GM19397 (cell line): Measurements from ENCODE around the gene FBXW5.

Experiments used
- ATAC-seq: cut with Tn5 transposase; IDR thresholded peaks from one replicate; pipeline ENCODE4 v1.9.1; 2021; ENCODE audit warnings: mild to moderate bottlenecking, moderate library complexity; ENCODE audit not compliant: unreplicated experiment

FBXW5 gene

DNA sequence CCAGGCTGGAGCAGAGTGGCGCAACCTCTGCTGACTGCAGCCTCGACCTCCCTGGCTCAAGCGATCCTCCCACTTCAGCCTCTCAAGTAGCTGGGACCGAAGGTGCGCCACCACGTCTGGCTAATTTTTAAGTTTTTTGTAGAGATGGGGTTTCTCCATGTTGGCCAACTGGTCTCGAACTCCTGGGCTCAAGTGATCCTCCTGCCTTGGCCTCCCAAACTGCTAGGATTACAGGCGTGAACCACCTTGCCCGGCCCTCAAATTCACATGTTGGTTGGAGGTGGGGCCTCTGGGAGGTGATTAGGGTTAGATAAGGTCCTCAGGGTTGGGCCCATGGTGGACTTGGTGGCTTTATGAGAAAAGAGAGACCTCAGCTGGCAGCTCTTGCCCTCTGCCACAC is 17.6 kb upstream of the FBXW5 start:
- no peak for ATAC-seq

DNA sequence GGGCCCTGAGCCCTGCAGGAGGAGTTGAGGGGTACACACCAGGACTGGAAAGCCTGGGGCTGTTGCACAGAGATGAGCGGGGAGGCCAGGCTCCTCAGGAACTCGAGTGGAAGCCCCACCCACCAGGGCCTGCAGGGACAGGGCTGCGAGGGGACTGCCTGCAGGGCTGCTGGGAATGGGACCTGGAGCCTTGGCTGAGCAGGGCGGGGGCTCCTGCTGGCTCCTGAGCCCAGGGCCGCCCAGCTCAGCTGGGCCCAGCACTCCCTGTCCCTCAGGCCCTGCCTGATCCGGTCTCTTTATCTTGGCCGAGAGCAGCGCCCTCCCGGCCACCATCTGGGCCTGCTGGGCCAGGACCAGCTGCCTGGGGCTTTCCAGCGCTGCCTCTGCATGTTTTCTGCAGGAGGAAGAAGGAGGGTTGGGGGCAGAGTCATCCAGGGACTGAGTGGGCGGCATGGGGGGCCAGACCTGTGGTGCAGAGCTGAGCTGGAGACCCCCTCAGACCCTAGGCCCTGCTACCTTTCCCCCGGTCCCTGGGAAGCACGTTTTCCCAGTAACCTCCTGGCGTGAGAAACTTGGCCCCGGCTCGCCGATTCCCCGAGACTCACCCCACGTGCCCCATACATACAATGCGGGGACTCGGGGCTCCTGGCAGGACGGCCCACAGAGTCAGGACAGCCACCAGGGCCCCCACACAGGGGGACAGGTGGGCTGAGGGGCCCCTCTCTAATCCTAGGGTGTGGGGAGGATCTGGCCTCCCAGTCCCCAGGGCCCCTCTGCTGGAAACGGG is 16.9 kb upstream of the FBXW5 start:
- ATAC-seq = no peak

DNA sequence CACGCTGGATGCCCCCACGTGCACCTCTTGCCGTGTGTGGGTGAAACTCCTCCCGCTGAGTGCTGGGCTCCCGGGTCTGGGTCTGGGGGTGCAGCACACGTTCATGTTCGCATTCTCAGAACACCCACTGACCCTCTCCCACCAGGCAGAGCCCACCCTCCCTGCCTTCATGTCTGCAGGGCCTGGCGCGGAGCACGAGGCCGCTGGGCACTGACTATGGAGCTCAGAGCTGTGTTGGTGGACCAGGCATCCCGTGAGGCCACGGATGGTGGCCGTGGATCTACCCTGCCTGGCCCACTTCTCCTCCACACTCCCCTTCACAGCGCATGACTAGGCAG is 16.4 kb upstream of the FBXW5 start:
- no peak for ATAC-seq

DNA sequence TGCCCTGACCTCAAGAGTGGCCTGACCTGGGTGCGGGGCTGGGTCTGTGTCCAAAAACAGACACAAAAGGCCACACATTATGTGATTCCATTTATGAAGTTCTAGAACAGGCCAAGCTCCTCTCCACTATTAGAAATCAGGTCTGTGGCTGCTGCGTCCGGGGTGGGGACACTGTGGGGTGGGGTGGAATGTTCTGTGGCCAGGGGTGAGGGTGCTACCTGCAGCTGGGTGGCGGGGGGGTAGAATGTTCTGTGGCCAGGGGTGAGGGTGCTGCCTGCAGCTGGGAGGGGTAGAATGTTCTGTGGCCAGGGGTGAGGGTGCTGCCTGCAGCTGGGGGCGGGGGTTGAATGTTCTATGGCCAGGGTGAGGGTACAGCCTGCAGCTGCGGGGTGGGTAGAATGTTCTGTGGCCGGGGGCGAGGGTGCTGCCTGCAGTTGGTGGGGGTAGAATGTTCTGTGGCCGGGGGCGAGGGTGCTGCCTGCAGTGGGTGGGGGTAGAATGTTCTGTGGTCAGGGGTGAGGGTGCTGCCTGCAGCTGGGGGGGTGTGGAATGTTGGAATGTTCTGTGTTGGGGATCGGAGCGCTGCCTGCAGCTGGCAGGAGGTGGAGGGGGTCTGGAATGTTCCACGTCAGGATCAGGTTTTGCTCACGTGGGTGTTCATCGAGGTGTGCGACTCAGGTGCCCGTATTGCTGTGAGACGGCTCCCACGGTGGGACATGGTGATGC is 15.8 kb upstream of the FBXW5 start:
- no peak for ATAC-seq

DNA sequence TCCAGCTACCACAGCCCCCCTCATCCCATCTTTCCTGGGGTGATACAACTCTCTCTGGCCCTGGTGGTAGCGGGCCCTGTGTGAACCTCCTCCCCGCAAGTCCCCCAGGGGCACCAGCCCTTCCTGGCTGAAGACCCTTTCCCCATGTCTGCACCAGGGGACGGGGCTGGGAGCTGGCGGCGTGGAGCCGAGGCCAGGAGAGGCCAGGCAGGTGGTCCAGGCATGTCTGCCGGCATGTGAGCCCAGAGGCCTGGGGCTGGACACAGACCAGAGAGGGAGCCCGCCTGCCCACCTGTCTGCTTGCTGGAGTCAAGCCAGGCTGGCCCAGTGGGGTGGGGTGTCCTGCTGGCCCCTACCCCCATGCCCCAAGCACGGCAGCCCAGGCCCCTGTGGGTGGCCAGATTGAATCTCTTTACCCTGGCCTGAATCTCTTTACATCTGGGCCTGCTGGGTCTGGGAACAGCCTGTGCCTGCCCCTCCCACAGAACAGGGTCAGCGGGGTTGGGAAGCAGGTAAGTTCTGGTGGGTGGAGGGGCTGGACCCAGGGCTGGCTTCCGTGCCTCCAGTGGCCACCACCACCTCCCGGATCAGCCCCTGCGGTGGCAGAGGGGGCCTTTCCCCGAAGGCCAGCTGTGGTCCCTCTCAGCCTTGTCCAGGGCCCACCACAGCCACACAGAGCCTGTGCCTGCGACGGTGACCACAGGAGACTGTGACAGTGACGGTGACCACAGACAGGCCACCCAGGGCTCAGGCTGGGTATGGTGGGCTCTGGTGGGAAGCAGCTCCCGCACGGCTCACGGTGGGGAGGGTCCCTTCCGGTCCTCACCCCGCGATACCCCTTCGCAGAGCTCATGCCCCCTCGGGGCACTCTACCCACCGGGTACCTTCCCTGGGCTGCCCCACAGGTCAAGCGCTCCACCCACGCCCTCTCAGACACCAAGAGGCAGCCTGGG is 14.6 kb upstream of the FBXW5 start:
- no peak for ATAC-seq

DNA sequence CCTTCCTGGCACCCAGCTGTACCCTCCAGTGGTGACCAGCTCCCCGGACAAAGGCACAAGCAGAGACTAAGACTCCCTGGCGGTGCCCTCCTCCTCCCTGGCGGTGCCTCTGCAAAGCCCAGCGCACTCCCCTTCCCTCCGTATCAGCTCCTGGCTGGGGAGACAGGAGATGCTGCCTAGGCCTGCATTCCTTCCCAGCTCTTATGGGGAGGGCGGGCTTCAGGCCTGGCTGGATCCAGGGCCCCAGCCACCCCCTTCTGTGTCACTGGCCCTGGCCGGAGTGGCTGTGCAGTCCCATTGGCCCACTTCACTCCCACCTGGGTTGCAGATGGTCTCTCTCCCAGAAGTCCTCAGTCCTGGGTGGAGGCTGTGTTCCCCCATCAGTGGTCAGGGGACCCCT is 13.9 kb upstream of the FBXW5 start:
- no peak for ATAC-seq

DNA sequence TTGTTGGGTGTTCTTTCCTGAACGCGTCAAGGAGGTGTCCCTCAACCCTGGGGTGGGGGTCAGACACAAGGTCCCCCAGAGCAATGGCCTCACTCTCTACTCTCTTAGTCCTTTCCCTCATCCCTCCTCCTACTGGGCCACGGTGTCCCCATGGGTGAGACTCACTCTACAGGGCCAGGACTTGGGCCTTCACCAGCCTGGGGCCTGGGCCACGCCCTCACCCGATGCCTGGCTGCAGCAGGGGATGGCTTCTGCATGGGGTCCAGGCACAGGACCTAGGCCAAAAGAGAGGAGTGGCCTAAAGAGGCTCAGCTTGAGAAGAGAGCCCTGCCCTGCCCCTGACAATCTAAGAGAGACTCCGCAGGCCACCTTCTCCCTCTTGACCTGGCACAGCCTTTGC is 13.4 kb upstream of the FBXW5 start:
- no peak for ATAC-seq

DNA sequence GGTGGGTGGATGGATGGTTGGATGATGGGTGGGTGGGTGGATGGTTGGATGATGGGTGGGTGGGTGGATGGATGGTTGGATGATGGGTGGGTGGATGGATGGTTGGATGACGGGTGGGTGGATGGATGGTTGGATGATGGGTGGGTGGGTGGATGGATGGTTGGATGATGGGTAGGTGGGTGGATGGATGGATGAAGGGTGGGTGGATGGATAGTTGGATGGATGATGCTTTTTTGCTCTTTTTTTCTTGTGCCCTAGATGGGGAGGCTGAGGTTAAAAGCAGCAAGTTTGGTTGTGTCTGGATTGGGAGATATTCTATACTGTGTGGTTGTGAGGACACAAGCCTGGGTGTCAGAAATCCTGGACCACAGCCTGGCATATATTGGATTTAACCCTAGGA is 12.9 kb upstream of the FBXW5 start:
- no peak for ATAC-seq

DNA sequence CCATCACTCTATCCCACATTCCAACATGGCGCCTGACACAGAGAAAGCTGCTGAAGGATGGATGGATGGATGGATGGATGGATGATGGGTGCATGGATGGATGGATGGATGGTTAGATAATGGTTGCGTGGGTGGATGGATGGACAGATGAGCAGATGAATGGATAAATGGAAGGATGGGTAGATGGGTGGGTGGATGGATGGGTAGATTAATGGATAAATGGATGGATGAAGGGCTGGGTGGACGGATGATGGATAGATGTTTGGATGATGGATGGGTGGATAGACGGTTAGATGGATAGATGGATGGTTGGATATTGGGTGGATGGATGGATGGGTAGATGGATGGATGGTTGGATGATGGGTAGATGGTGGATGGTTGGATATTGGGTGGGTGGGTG is 12.1 kb upstream of the FBXW5 start:
- ATAC-seq = no peak

DNA sequence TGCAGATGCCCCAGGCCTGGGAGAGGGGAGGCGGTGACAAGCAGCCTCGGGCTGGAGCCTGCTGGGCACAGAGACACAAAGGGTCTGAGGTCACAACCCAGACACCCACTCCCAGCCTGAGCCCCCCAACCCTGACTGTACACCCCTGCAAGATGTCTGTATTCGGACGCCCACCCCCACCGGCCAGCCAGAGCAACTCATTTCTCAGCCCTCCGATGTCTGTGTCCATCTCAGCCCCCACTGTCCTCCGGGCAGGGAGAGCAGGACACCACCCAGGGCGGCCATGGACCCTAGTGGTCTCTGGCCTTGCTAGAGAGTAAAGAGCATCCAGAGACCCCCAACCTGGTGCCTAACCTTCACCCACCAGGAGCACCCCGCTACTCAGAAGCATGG is 11.4 kb upstream of the FBXW5 start:
- no peak for ATAC-seq

DNA sequence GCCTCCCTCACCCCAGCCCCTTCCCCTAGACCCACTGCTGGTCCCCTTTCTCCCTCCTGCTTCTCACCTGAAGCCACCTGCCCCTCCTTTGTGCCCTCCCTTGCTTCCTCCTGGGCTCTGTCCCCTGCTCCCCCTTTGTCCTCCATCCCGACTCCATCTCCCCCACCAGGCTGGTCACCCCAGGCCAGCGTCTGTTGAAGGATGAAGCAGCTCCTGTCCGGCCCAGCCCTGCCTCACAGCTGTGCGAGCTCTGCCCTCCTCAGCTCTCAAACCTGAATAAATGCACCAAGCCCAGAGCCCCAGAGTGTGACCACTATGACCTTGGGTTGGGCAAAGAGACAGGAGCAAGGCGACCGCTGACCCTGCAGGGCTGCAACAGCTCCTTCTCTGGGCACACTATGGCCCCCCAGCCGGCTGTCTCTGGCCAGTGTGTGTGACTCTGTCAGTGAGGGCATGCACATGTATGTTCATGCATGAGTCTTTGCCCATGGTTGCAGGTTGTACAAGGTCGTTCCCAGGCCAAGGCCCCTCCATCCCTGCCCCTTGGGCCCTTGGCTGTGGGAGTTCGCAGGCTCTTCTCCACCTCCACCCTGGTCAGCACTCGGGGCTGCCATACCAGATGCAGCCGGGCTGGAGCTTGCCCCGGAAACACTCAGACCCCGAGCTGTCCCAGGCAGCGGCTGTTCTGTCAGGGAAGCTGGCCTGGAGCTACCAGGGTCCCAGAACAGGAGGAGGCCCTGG is 10.8 kb upstream of the FBXW5 start:
- ATAC-seq = no peak

DNA sequence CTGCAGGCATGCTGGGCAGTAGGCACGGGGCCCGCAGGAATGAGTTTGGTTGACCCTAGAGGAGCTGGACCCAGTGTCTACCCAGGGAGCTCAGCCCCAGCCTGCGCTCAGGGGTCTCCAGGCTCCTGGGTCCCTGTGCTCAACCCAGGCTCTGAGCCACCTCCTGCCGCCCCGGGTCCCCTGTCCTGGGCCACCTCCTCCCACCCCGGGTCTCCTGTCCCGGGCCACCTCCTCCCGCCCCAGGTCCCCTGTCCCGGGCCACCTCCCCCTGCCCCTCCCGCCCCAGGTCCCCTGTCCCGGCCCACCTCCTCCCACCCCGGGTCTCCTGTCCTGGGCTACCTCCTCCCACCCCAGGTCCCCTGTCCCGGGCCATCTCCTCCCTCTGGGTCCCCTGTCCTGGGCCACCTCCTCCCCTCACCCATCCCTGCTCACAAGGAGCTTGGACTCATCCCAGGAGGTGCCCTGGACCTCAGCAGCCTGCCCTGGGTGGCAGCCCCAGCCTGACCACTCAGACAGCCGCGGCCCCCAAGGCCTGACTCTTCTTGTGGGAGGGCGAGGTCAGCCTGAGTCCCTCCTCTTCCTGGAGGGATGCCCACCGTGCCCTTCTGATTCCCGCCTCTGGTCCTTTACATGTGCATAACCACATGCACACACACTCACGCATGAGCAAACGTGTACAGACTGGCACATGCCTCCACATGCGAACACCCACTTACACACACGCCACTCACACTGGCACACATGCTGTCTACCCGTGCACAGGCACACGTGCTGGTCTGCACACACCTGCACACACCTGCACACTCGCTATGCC is 9.9 kb upstream of the FBXW5 start:
- ATAC-seq = no peak

DNA sequence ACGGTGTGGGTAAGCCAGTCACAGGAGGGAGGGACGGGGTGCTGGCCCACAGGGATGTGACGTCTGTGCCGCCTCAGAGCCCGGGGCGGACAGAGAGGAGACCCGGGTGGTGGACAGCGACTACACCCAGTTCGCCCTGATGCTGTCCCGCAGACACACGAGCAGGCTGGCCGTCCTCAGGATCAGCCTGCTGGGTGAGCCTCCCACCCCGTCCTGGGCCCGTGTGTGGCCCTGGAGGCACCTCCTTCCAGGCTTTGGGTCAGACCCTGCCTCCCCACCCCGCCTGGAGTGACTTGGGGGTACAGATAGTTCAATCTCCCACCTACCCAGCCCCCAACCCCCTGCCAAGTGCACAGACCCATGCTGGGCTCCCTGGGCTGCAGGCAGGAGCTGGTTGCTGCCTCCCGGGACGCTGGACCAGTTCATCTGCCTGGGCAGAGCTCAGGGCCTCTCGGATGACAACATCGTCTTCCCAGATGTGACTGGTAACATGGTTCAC is 9.3 kb upstream of the FBXW5 start:
- ATAC-seq = no peak

DNA sequence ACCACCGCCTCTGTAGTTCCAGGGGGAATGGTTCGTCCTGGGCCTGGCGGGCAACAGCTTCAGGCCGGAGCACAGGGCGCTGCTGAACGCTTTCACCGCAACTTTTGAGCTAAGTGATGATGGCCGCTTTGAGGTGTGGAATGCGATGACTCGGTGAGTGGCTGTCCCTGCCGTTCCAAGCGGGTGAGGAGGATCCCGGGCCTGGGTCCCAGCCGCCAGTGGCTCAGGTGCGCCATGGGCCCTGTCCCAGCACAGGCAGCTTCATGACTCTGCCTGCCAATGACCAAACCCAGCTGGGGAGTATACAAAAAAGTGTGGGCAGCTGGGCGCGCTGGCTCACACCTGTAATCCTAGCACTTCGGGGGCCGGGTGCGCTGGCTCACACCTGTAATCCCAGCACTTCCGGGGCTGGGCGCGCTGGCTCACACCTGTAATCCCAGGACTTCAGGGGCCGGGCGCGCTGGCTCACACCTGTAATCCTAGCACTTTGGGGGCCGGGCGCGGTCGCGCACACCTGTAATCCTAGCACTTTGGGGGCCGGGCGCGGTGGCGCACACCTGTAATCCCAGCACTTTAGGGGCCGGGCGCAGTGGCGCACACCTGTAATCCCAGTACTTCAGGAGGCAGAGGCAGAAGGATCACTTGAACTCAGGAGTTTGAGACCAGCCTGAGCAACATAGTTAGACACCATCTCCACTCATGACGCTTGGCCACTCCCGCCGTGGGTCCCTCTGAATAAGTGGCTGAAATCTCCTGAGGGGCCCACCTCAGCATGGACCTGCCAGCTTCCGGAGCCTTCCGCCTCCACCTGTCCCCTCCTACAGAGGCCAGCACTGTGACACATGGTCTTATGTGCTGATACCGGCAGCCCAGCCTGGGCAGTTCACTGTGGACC is 8.6 kb upstream of the FBXW5 start:
- no peak for ATAC-seq

DNA sequence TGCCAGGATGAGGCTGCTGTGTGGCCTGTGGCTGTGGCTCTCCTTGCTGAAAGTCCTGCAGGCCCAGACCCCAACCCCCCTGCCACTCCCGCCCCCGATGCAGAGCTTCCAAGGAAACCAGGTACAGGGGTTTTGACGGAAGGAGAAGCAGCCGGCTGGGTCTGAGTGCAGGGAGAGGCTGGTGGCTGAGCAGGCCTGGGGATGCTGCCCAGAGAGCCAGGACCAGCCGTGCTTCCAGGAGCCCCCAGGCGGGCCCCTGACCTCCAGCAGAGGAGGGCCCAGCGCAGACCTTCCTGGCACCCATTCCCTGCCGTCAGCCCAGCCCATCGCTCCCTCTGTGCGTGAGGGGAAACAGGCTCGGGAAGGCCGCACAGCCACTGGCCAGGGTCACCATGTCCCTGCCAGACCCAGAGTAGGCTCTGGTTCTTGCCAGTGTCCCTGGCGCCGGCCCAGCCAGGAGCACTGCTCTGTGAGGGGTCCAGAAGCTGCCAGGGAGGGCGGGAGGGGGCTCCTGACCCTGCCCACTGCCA is 7.8 kb upstream of the FBXW5 start:
- no peak for ATAC-seq

DNA sequence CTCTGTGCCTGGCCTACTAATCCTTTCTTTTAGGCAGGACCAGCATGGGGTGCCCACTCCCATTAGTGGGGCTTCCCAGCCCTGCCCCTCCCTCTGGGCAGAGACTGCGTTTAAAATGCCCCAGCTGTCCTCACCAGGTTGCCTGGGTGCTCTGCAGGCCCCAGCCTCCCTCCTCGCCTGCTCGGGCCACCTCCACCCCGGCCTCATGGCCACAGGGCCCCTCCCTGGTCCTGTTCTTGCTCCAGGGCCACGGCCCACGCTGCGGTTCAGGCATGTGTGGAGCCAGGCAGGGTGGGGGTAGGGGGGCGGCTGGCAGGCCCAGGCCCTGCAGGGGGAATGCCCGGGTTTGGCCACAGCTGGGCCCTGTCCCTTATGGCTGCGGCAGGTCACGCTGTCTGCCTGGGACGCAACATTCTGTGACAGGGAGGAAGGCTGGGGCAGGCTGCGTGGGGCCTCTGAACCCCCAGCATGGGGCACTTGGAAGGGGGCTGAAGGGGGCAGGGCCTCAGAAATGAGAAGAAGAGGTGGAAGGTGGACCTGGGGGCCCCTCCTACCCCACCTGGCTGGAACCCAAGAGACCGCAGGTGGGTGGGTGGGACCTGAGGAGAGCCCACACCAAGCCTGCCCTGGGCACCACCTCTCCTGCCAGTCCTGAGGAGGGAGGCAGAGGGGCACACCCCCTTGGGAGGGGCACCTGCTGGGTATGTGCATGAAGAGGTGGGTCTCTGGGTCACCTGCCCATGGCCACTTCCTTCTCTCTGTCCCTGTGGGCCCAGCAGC is 7.2 kb upstream of the FBXW5 start, which contains the start of gene LCN12:
TSS of gene LCN12 (plus strand) at position 733 of the 780 bp plus-strand sequence. CDS start 55 bp downstream, outside the sequence.
- ATAC-seq = no peak

DNA sequence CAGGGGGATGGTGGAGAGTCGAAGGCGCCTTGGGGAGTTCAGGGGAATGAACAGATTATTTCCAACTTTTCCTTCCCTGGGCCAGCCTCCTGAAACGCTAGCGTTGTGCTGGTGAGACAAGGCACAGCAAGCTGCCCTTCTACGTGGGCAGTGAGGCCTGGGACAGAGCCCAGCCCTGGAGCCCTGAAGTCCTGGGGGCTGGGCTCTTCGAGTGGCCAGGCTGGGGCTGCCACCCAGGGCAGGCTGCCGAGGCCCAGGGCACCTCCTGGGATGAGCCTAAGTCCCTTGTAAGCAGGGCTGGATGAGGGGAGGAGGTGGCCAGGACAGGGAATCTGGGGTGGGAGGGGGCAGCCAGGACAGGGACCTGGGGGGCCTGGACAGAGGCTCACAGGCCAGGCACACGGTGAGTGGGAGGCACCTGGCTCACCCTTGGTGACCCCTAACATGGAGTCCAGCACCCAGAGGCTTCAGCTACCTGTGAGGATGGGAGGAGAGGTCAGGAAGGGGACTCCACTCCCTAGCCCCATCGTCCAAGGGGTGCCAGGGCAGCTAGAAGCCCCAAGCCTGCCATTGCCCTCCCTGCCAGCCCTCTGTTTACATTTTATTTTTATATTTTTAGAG is 6.2 kb upstream of the FBXW5 start:
- no peak for ATAC-seq
